Small intestine (tissue), 4 donors: Measurements from ENCODE around the gene ZBTB37. TPM values are rescaled to one million over a fixed set of nuclear protein-coding genes. Genes with fewer than 3 reads are reported as not detected.

Experiments used
- polyA plus RNA-seq, 4 donors: library from polyadenylated mRNA; stranded (reverse) in 3 of 4; unstranded in 1 of 4; fragments of 200-250 nt in 3 of 4; fragments of 120-200 nt in 1 of 4; gene quantifications; one replicate each; pipeline versions ENCODE4 v1.2.1 to v1.2.3, GENCODE V29; 2013
- donor health status: healthy with polysubstance abuse.
- donor health status: Bipolar disorder and iron deficiency.
- donor health status: healthy.

ZBTB37 gene
- polyA plus RNA-seq, 4 donors, result 0.22 to 3.9 (median 0.69) TPM

Other genes with a start within 250 kb of the ZBTB37 start
- not detected for gene TEX50, start 233.0 kb upstream of the ZBTB37 start, polyA plus RNA-seq
- under 1 TPM in 2 of 4 donors, not detected in 2; 0.13 to 0.24 TPM for gene ANKRD45, start 198.5 kb upstream of the ZBTB37 start, polyA plus RNA-seq
- gene KLHL20, start 153.4 kb upstream of the ZBTB37 start, polyA plus RNA-seq, result 10 to 100 TPM in 1 of 4 donors, 1 to 10 TPM in 3; 6.9 to 14.3 (median 8.6) TPM
- 10 to 100 TPM in 2 of 4 donors, 1 to 10 TPM in 2; 5.1 to 22.3 (median 13.0) TPM for gene DARS2, start 43.7 kb upstream of the ZBTB37 start, polyA plus RNA-seq
- gene CENPL, start 43.5 kb upstream of the ZBTB37 start, polyA plus RNA-seq, result 1 to 10 TPM; 1.1 to 6.9 (median 4.0) TPM
- 100 to 1,000 TPM; 375 to 686 (median 587) TPM for gene GAS5, start 391 bp upstream of the ZBTB37 start, polyA plus RNA-seq
- gene SERPINC1, start 48.9 kb downstream of the ZBTB37 start, polyA plus RNA-seq, result 1 to 10 TPM in 1 of 4 donors, under 1 TPM in 2, not detected in 1; 0.19 to 1.0 (median 0.89) TPM
- 10 to 100 TPM in 1 of 4 donors, 1 to 10 TPM in 3; 2.4 to 12.3 (median 4.4) TPM for gene RC3H1, start 154.0 kb downstream of the ZBTB37 start, polyA plus RNA-seq